Measurements from ENCODE around the gene SPSB4.

- TF ChIP-seq, protein P1, sequence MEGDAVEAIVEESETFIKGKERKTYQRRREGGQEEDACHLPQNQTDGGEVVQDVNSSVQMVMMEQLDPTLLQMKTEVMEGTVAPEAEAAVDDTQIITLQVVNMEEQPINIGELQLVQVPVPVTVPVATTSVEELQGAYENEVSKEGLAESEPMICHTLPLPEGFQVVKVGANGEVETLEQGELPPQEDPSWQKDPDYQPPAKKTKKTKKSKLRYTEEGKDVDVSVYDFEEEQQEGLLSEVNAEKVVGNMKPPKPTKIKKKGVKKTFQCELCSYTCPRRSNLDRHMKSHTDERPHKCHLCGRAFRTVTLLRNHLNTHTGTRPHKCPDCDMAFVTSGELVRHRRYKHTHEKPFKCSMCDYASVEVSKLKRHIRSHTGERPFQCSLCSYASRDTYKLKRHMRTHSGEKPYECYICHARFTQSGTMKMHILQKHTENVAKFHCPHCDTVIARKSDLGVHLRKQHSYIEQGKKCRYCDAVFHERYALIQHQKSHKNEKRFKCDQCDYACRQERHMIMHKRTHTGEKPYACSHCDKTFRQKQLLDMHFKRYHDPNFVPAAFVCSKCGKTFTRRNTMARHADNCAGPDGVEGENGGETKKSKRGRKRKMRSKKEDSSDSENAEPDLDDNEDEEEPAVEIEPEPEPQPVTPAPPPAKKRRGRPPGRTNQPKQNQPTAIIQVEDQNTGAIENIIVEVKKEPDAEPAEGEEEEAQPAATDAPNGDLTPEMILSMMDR (IDR thresholded peaks at IDR 0.05; ENCODE audit: insufficient read depth, low read length, poor library complexity, severe bottlenecking): no peak
- TF ChIP-seq EZH2phosphoT487 (conservative IDR thresholded peaks at IDR 0.05; ENCODE audit: low read length): no peak
These were observed 95.9 kb downstream of the SPSB4 start for GRCh38 chr3:141146979-141147470.
